Measurements from ENCODE around the gene KANSL2. TPM values are rescaled to one million over a fixed set of nuclear protein-coding genes. Genes with fewer than 3 reads are reported as not detected.
"Not testable (repeated sequence)": the region's sequence is repeated elsewhere in the genome, so short reads cannot be mapped to it uniquely, and the experiment has no call there.

The KANSL2 gene
- total RNA-seq, 1 experiment from 2014 or later: 41.6 TPM

- BruUV-seq (replicated peaks): no TSS peak
- Histone ChIP-seq H3K4me1 (ENCODE audit: control insufficient read depth in 1 of 2, insufficient read depth in 2 of 2, low read length in 2 of 2) (no peaks in the 10 kb centered on the region), H3K36me3 (ENCODE audit: control insufficient read depth in 1 of 2, insufficient read depth in 2 of 2, low read length in 2 of 2) (peaks cover 0 to 7% of the 10 kb centered on the region in 2 experiments; a peak in 1 of 4 replicates), H4K20me1 (ENCODE audit: insufficient read depth) (no peaks in the 10 kb centered on the region), H3K4me3 (replicated peaks in 1 of 2; ENCODE audit: low read depth in 1 of 2, low read length in 2 of 2) (no peak overlapping the region), H3K4me2 (ENCODE audit: low read length) (no peak overlapping the region), H3K9ac (ENCODE audit: low read length) (no peak overlapping the region), H3K79me2 (ENCODE audit: insufficient read depth, low read length) (no peaks in the 10 kb centered on the region), H3K27me3 (ENCODE audit: insufficient read depth, low read length) (no peaks in the 10 kb centered on the region), H3K9me3 (ENCODE audit: control insufficient read depth in 1 of 2, insufficient read depth in 1 of 2, low read depth in 1 of 2, low read length in 2 of 2) (no peaks in the 10 kb centered on the region), H3K27ac (ENCODE audit: low read depth, low read length) (no peak overlapping the region), H2AFZ (ENCODE audit: low read depth, low read length, poor library complexity, severe bottlenecking) (no peak overlapping the region), H3K9me2 (ENCODE audit: insufficient read depth) (no peaks in the 10 kb centered on the region)
- no peak for DNase-seq (ENCODE audit: low read depth, low spot score)
- intact Hi-C loops (cut with micrococcal nuclease): no loop called here
- ChIA-PET POLR2A (no interaction called here), RAD21 (ENCODE audit: low non-redundant PET in 1 of 2, low total read pairs in 2 of 2, uncharacterized antibody in 2 of 2, unreplicated experiment in 2 of 2) (no interaction called here), CTCF (no interaction called here)
- no peak for ATAC-seq
- TF ChIP-seq CBX3 (IDR thresholded peaks at IDR 0.05; ENCODE audit: low read depth) (no peak), CEBPB (IDR thresholded peaks at IDR 0.05; ENCODE audit: low read depth) (no peak), TCF7L2 (IDR thresholded peaks at IDR 0.05; ENCODE audit: borderline replicate concordance, extremely low read depth, insufficient read depth, insufficient read length) (no peak), ZNF274 (IDR thresholded peaks at IDR 0.05; ENCODE audit: low read depth, low read length) (no peak), EGR1 (IDR thresholded peaks at IDR 0.05; ENCODE audit: low read depth) (no peak), SP1 (IDR thresholded peaks at IDR 0.05; ENCODE audit: low read depth) (no peak), RAD21 (IDR thresholded peaks at IDR 0.05; ENCODE audit: low read depth) (no peak), SRF (IDR thresholded peaks at IDR 0.05; ENCODE audit: low read depth) (no peak), CTCF (IDR thresholded peaks at IDR 0.05 in 2 of 3, conservative IDR thresholded peaks at IDR 0.05 in 1 of 3; ENCODE audit: borderline replicate concordance in 1 of 3, insufficient read depth in 1 of 3, low read depth in 2 of 3, low read length in 2 of 3) (no peak), JUND (IDR thresholded peaks at IDR 0.05) (no peak), ZBTB33 (IDR thresholded peaks at IDR 0.05; ENCODE audit: extremely low read depth, insufficient replicate concordance, low read length) (no peak), ZFX (IDR thresholded peaks at IDR 0.05) (no peak), ELF1 (IDR thresholded peaks at IDR 0.05; ENCODE audit: borderline replicate concordance, low read depth) (no peak)
Observed at GRCh38 chr12:48643011-48643410, 39.0 kb downstream of the KANSL2 start.

GRCh38 chr12:48641752-48642555 lies 40.1 kb downstream of the KANSL2 start:
- BruUV-seq (replicated peaks); H4K20me1 ChIP-seq (ENCODE audit: insufficient read depth); CTCF ChIA-PET: not testable (repeated sequence)

More at GRCh38 chr12:48641752-48642555, 40.1 kb downstream of the KANSL2 start:
- POLR2A ChIA-PET; H3K36me3 ChIP-seq (ENCODE audit: control insufficient read depth in 1 of 2, insufficient read depth in 2 of 2, low read length in 2 of 2); H3K9me2 ChIP-seq (ENCODE audit: insufficient read depth); intact Hi-C loops (cut with micrococcal nuclease); H3K27ac ChIP-seq (ENCODE audit: low read depth, low read length); H3K9ac ChIP-seq (ENCODE audit: low read length); H3K27me3 ChIP-seq (ENCODE audit: insufficient read depth, low read length); H3K79me2 ChIP-seq (ENCODE audit: insufficient read depth, low read length); H2AFZ ChIP-seq (ENCODE audit: low read depth, low read length, poor library complexity, severe bottlenecking); ATAC-seq; H3K4me2 ChIP-seq (ENCODE audit: low read length); RAD21 ChIA-PET (ENCODE audit: low non-redundant PET in 1 of 2, low total read pairs in 2 of 2, uncharacterized antibody in 2 of 2, unreplicated experiment in 2 of 2); DNase-seq (ENCODE audit: low read depth, low spot score); H3K9me3 ChIP-seq (ENCODE audit: control insufficient read depth in 1 of 2, insufficient read depth in 1 of 2, low read depth in 1 of 2, low read length in 2 of 2); H3K4me1 ChIP-seq (ENCODE audit: control insufficient read depth in 1 of 2, insufficient read depth in 2 of 2, low read length in 2 of 2); H3K4me3 ChIP-seq (replicated peaks in 1 of 2; ENCODE audit: low read depth in 1 of 2, low read length in 2 of 2): not testable (repeated sequence)

Measured in HCT116 (cell line).